Stimulated activated CD8-positive, alpha-beta memory T cell treated with anti-CD3 and anti-CD28 coated beads, Interleukin-7, amount 100 ng/mL, for 24 hours (primary cell): ENCODE results near the gene GABARAP.

Source experiments
- DNase-seq: peaks from one replicate; pipeline ENCODE4 v3.0.0-alpha.2; 2020; ENCODE audit warnings: low read depth

The GABARAP gene

DNA sequence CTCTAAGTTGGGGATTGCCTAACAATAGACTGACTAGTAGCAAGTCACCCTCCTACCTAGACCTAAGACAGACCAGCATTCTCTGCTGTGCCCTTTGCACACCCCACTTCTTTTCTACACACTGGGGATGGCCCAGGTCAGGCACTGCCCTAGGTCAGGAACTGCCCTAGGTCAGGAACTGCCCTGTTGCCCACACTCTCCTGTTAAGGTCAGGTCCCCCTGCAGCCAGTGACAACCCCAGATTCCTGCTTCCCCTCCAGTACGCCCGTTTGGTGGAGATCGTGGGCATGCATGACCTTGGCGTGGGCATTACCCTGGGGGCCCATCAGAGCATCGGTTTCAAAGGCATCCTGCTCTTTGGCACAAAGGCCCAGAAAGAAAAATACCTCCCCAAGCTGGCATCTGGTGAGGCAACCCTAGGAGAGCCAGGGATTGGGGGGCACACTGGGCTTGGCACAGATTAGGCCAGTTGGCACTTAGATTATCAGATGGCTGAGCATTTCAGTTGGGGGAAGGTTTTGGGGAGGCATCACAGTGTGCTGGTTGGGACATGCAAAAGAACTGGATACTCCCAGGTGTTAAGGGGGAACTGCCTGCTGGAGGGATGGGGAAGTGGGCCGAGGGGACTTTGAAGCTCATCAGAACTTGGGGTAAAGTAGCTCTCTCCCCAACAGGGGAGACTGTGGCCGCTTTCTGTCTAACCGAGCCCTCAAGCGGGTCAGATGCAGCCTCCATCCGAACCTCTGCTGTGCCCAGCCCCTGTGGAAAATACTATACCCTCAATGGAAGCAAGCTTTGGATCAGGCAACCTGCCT, 20.8 kb downstream of the GABARAP start:
- DNase-seq: no peak

DNA sequence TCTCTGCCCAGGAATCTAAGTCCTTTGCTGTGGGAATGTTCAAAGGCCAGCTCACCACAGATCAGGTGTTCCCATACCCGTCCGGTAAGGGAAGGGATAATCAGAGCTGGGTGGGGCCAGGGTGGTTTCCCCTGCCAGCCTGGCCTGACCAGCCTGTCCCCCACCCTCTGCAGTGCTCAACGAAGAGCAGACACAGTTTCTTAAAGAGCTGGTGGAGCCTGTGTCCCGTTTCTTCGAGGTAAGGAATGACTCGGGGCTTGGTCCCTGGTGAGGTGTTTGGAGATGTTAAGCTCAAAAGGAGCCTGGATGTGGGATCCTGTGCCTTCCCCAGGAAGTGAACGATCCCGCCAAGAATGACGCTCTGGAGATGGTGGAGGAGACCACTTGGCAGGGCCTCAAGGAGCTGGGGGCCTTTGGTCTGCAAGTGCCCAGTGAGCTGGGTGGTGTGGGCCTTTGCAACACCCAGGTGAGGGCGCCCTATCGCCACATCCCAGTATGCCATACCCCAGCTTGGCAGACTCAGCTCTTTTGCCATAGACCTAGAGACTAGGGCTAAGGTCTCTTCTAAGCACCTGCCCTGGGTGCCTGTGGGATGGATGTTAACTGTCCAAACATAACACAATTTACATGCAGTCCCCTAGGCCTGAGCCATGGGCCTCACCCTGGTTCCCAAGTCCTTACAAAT, 21.5 kb downstream of the GABARAP start:
- no peak for DNase-seq

DNA sequence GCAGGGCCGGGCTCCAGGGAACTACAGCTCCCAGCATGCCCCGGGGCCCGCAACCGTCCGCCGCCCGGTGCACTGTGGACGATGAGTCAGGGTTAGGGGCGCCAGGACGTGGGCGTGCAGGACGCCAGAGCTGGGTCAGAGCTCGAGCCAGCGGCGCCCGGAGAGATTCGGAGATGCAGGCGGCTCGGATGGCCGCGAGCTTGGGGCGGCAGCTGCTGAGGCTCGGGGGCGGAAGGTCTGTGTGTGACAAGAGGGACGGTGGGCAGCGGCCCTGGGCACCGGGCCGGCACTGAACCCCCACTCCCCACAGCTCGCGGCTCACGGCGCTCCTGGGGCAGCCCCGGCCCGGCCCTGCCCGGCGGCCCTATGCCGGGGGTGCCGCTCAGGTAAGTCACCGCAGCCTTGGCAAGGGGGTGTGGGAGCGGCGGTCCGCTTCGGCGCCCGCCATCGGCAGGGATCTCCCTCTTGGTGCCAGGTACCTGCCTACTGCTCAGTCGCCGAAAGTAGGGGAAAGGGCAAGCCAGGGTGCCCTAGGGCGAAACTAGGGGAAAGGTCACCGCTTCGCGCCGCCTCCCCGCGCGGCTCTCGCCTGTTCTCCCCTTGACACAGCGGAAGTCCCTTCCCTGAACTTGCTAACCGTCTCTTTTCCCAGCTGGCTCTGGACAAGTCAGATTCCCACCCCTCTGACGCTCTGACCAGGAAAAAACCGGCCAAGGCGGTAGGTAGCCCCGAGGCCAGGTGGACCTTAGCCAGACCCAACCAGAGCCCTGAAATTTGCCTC, 22.2 kb downstream of the GABARAP start, which contains the start of the genes ACADVL and DLG4:
Gene ACADVL (plus strand): TSS at position 127 of the 781 bp plus-strand sequence. CDS start 47 bp downstream, at position 174.
Gene DLG4 (minus strand): TSS at position 25 of the 781 bp plus-strand sequence.
- peak; percentile 65 for DNase-seq

DNA sequence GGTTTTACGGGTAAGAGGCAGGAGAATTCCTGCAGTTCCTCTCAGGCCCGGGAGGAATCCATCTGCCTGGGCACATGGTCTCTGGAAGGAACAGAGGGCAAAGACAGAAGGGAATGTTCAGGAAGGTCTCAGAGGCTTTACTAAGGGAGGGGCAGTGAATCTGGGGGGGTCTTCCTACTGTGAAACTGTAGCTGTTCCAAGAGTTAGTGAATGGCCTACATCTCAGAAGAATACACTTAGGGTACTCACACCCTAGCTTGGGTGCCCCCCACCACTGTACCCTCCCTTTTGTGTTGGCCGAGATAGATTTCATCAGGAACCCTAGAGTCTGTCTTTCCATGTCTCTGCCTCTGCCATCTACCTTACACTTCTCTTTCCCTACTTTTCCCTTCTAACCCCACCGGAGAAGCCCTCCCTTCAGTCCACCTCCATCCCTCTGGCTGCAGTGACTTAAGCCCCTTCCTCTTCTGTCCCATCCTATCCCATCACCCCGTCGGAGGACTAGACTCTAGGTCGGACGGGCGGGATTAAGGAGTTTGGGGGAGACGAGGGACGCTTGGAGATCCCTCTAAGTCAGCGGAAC, 22.9 kb downstream of the GABARAP start:
- no peak for DNase-seq

DNA sequence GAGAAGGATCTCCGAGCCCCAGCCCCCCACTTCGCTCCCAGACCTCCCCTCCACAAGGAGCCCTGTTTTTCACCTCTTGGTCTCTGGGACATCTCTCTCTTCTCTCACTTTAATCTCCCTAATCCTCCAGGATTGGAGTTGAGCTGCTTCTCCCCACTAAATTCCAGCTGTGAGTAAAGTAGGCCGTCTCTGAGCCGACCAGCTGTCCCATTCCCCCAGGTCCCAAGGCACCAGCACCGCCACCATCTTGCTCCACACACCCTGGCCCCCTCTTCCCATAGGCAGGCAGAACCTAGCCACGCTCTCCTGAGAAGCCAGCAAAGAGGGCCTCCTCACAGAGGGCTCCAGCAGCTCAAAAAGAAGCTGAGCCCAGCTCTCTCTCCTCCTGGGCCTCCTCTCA, 23.5 kb downstream of the GABARAP start:
- DNase-seq: no peak

DNA sequence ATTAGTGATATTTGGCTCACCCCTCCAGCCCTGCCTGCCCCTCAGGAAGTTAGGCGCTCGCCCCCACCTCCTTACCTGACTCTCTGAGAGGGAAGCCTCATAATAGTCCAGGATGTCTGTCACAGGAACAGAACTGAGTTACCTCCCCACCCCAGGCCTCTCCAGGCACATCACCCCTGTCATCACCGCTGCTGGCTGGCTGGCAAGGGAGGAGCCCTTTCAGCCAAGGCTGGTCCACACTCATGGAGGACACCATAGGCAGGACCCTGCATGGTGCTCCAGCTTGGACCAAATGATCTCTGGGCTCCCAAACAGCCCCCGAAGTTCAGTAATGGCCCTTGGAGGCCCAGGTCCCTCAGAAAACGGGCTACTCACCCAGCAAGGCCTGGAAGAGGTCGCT, 24.1 kb downstream of the GABARAP start:
- DNase-seq: no peak

DNA sequence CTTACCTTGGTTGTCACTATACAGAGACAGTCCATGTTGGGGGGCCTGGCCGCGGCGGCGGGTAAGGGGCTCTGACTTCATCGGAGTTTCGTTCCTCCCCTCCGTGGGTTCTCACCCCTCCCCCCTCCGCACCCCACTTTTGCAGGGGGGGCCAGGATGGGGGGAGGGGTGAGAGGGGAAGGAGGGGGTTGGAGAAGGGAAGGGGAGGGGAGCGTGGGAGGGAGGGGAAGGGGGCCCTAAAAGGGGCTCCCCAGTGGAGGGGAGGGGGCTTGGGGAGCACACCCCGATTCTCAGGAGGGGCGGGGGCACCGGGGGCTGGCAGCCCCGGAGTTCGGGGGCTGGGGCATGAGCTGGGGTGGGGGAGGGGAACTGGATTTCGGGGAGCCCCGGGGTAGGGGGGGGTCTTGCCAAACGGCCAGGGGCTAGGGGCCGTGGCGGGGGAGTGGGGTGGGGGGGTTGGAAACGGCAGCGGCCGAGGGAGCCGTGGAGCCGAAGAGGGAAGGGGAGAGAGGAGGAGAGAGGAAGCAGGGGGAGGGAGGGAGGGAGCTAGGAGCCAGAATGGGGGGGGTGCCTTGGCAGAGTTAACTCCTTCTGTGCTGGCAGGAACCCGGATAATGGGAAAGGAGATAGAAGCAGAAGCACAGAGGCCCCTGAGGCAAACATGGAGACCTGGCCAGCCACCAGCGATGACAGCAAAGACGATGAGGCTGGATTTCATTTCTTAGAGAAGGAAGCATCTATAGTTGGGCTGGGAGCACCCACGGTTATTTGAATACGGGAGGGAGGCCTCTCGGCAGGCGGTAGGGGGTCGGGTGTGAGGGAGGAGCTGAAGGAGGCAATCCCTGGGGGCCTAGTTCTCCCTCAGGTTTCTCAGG, 24.9 kb downstream of the GABARAP start:
- no peak for DNase-seq

DNA sequence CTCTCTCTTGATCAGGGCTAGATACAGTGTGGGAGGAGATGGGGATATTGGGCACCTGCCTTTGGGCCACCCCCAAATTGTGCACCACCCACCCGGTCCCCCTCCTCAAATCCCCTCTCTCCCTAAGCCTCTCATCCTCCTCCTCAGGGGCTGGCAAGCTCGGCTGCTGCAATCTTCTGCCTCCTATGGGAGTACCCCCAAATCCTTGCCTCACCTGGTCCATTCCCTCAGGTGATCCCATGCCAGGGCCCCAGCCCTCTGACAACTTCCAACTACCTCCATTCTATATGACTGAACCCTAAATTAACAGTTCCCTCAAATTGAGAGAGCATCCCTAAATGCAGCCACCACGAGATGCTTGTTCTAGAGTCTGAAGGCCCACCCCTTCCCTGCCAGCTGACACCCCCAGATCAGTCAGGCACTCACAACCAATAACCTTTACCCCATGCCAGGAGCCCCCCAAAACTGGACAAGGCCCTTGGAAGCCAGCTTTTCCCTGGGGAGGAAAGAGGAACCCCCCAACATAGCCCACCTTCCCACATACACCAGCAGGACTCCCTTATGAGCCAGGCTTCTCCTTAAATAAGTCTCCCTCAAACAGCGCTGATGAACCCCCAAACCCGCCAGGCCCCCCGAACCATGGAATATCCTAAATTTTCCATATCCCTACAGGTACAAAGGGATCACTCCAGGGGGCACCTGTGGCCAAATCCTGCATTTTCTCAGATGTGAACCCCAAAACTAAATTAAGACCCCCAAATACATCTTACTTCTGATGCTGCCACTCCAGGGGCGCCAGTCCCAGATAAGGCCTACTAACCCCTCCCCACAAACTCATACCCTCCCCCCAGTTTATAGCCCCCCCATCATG, 25.8 kb downstream of the GABARAP start:
- no peak for DNase-seq

DNA sequence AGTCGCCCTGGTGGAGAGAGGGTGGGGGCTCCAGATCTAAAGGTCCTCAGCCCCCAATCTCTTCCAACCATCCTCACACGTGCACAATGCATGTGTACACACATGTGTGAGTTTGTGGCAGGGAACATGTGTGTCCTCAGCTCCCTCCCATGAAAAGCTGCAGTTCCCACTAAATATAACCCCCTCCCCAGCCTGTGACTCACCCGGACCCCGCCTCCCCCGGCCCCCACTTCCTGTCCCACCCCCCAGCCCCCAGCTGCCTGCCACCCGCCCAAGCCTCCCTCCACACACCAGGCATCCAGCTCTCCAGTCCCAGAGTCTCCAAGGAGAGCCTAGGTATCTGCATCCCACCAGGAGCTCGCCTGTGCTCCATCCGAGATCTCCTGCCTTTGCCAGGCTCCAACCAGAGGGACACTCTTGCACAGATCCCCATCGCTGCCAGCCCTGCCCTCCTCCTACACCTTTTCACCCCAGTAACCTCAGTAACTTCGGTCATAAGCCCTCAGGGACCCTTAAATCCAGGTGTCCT, 26.5 kb downstream of the GABARAP start:
- DNase-seq: no peak

DNA sequence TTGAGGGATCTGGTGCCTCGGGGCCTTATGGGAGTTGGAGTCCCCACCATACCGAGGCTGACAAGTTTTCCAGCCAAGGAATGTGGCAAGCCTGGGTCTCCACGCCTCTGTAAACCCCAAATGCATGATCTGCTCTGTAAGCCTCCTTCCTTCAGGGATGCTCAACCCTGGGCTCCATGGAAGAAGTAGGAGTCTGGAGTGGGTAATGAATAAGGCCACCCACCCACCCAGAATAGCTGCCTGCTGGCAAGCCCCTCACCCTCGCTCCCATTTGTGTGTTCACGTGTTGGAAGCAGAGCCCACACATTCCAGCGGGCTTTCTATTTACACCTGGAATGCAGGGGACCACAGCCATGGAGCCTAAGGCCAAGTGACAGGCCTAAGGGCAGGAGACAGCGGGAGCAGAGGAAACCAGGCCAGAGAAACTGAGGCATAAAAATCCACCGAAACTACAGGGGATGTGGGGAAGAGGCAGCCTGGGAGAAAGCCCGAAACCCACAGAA, 27.1 kb downstream of the GABARAP start:
- no peak for DNase-seq

DNA sequence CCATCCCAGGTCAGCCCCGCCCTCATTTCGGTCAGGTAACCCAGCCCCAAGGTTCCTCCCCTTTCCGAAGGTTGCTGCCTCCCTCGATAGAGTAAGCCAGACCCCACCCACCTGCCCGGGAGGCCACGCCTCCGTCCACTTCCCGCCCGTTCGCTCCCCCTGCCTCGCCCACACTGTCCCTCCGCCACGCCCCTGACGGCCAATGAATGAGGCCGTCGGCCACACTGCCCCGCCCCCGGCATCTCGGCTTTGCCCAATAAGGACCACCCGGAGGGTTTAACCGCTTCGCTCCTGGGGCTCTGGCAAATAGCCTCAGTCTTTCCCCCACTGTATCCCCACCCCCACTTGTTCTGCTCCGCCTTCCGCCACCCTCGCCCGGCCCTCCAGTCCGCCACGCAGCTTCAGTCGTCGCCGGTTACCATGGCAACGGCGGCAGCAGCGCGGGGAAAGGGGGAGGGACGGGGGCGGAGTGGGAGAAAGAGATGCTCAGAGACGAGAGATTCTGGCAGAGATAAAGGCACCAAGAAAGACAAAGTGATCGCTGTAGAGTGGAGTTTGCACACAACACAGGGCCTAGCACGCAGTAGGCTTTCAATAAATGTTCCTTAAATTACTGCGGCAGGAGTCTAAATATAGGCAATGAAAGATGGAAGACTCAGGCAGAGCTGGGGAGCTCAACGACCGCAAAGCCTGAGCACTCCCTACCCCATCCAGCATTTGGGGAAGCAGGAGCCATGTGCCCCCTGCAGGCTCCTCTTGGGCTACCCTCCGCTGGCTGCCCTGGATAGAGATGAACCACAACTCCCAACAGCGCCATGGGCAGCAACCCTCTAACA, 27.7 kb downstream of the GABARAP start:
- DNase-seq: peak; percentile 100

DNA sequence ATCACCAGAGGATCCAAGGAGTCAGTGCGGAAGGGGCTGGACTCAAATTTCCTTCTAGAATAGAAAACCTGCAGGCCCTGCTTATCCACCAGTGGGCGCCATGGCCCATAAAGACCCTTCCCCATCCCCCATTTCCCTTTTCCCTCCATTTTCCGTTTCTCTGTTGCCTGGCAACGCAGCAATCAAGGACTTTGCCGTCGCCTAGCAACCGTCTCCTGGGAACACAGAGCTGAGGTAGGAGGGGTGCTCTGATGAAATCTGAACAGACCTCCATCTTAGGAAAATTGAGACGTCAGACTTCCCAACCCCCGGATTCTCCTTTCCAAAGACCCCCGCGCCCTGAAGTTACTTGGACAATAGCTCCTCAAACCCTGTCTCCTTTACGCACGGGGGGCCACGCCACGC, 28.4 kb downstream of the GABARAP start:
- peak; percentile 28 for DNase-seq

DNA sequence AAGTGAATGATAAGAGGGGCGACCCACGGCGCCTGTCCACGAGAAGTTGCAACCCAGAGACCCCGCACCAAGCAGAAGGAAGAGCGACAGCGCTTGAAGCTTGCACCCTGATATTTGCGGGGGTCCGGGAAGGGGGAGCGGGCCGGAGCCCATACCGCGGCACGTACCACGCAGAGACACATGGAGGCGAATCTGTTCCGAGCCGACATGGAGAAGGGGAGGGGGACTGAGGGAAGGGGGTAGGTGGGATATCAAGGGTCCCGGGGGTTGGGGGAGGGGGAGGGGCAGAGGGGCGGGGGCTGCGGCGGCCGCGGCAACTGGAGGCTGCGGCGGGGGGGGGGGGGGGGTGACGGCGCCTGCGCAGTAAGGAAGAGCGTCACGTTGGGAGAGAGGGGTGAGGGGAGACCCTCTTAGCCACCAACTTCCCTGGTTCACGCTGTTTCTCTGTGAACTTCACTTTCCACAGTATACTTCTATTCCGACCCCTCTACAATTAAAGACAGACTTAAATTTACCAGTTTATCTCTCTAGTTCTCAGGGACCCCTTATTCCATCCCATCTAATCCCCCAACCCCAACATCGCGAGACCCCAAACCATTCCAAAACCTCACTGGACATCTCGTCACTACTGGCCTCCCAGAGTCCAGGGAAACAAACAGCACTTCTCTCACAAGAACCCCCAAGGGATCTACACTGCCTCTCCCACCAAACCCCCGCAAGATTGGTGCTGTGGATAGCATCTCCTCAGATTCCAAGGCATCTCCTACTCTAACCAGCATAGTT, 30.6 kb downstream of the GABARAP start:
- DNase-seq: no peak

DNA sequence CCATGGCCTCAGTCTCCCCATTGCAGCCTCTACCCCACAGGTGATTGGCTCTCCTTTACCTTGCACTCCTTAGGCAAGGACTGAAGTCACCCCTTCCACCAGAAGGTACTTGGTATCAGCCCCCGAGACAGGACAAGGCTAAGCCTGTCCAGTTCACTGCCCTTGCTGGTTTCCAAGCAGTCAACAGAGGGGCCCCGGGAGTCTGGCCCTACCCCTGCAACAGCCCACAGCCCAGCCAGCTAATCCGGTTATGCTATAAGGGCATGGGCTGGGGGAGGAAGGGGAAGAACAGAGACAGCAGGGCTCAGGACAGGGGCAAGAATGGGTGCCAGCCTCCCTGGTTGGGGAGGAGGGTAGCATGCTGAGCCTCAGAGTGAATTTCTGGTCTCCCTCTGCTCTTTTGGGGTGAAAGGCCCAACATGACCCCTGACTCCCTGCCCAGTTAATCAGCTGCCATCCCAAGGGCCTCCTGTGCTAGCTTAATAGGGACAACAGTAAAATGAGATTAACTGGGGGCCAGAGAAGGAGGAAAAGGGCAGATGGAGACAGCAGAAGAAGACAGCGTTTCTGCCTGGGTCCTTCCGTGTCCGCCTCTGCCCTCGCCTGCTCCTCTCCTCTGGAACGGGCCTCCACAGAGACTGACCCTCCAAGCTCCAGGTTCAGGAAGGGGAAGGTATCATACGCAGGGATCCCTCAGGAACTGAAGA, 33.3 kb downstream of the GABARAP start:
- no peak for DNase-seq

DNA sequence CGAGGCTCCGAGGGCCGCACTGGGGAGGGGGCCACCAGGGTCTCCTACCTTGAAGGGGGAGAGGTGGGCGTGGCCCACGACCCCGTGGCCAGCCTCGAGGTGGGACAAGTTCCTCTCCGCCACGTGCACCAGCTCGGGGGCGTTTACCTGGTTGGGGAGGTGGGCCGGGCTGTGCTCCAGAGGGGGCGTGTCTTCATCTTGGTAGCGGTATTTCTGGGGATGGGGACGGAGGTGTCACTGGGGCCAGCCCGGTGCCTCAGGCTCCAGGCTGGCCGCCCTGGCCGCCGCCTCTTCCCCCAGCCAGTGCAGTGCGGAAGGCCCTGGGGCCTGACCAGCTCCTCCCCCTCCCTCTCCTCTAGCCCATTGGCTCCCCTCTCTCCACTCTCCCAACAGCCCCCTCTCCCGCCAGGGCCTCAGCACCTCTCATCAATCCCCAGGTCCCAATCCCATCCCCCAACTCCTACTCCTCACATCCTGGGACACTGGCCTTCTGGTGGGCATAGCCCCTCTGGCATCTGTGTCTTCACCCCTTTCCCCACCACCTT, 34.1 kb downstream of the GABARAP start:
- DNase-seq: no peak

DNA sequence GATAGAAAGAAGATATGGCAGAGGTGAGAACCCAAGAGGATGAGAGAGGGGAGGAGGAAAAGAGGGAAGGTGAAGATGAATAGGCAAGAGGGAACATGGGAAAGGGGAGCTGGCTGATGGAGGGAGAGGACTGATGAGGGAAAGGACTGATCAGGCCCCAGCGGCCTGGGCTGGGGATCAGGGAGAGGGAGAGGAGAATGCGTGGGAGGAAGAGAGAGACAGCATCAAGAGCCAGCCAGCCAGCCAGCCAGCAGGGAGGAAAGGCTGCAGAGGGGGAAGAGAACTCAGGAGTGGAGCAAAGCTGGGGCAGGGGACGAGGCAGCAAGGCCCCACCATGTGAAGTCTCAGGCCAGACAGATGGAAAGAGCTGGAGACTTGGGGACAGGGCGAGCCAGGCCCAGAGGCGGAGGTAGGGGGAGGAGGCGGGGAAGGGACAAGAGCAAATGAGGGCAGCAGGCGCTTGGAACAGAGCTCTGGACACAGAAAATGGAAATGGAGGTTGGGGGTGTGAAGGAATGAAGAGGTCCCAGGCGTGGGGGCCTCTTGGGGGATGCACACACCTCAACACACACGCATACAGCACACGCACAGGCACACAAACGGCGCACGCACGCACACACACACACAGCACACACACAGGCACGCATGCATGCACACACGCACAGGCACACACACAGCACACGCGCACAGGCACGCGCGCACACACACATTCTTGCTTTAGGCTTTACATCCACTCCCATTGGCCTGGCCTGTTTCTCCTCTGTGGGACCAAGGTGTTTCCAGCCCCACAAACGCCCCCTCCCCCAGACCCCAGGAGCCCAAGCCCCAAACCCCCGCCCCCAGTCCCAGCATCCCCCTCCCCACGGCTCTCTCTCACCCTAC, 34.9 kb downstream of the GABARAP start:
- DNase-seq: no peak
